Hindlimb muscle (tissue), 1 donor: ENCODE data around the gene CGB7. TPM values are rescaled to one million over a fixed set of nuclear protein-coding genes. Genes with fewer than 3 reads are reported as not detected.
"Not testable (repeated sequence)": the region's sequence is repeated elsewhere in the genome, so short reads cannot be mapped to it uniquely, and the experiment has no call there.

Experiments used
- DNase-seq: peaks from one replicate; pipeline ENCODE4 v3.0.0-alpha.2; 2013
- polyA plus RNA-seq: library from polyadenylated mRNA; unstranded; fragments of 120-200 nt; gene quantifications from one replicate; pipeline ENCODE4 v1.2.1, GENCODE V29; 2013; ENCODE audit not compliant: insufficient read length

The CGB7 gene
- polyA plus RNA-seq: 2.3 TPM

DNA sequence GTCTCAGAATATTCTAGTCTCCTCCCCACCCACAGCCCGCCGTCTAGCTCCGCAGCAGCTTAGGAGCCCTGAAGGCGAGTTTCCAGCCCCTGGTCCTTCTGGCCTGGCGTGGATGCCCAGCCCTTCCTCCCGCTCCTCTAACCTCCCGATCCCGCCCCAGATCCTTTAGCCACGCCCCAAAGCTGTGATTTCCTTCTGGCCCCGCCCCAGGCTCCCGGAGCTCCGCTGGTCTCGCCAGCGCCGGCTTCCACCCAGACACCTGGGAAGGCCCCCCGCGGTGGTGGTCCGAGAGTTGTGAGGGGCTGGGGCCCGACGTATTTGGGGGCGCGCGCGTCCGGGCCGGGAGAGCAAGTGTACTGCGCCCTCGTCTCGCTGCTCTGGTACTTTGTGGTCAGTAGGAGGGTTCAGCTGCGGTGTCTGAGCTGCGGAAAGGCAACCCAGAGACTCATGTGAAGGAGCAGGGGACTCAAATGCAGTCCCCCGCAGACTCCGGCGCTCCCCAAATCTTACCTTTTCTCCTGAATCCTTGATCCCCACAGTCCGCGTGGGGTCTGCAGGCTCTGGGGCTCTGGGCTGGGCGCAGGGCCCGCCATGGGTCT, at the start of gene CGB7:
TSS of gene CGB7 (minus strand) at position 114 of the 599 bp plus-strand sequence. CDS start 2,374 bp downstream, outside the sequence.
- DNase-seq: no peak

DNA sequence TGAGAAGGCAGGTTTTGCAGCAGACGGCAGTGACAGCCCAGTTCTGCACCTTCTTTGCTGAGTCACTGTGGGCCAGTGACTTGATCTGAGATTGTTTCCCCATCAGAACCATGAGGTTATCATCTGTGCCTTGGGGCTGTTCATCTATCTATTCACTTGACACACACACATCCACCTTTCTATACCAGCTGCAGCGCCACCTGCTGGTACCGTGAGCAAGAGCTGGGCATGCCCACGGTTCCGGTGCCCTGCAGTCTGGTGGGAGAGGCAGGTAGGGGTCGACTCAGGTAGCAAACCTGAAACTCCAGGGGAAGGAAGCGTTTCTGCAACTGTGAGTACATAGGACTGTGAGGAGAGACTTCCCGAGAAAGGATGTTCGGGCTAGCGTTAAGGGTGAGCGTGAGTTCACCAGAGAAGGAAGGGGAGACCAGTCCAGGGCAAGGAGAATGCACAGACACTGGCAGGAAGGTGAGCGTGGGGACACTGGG, 49.1 kb upstream of the CGB7 start:
- no peak for DNase-seq

DNA sequence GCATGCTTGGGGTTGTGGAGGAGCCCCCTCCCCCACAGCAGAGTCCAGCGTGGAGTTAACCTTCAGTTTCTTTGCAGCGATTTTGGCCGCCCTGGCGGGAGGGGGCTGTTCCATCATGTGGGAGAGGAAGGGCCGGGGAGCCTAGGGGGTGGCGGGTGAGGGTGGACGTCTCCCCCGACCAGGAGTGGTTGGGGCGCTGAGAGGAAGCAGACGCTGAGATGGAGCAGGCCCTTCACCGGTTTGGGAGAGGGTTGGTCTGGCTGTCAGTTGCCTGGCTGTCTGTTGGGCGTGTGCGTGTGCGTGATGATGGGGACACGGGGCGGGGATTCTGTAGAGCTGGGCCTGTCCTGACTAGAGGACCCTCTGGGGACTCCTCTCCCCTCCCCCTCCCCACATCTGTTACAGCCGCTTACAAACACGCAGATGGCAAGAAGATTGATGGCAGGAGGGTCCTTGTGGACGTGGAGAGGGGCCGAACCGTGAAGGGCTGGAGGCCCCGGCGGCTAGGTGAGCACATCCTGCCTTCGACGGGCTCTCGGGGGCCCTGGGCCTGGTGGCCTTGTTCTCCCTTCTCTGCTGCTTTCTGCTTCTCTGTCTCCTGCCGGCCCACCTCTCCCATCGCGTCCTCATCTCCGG, 46.8 kb upstream of the CGB7 start:
- DNase-seq: peak; percentile 67

DNA sequence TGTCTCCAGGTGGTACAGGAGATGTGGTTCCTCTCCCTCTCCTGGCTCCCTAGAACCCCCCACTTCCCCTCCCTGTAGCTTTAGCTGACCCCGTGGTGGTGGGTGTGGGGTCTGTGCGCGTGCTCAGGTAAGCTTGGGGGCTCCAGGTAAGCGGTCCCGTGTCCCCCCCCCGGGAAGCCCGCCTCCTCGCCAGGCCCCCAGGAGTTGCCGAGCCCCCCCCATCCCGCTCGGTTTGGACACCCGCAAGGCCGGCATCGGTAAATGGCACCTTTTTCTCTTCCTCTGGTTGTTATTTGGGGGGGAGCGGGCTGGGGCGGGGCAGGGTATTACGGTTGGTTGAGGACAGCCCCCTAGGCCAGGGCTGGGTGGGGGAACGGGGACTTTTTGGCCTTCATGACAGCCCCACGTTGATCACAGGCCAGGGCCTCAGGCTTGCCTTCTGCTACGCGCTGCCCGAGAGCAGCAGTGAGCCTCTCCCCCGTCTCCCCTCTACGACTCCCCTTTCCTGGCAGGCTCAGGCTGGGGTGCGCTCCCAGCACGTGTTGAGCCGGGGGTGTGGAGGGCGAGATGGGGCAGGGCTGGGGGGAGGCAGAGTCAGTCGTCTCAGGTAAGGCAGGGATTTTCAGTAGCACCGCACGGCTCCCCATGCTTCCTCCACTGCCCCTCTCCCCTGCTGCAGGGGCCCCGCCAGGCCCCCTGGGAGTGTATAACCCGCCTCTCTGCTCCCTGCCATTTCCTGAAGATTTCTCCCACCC, 46.0 kb upstream of the CGB7 start:
- DNase-seq: no peak

DNA sequence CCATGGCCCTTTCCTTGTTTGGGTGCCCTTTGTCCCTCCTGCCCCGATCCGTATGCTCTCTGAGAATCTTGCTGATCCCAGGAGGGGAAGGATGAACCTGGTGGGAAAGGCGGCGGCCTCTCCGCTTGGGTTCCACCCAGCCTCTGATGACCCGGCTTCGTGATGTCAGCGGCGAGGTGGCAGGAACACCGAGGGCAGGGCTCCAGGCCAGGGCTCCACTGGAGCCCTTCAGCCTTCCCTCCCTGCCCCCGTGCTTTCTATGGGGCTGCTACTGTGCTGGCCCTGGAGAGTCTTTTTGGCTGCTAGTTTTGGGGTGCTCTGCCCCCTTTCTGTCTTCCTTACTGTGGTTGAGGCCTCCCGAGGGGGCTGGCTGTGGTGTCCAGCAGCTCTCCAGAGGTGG, 44.8 kb upstream of the CGB7 start:
- no peak for DNase-seq

DNA sequence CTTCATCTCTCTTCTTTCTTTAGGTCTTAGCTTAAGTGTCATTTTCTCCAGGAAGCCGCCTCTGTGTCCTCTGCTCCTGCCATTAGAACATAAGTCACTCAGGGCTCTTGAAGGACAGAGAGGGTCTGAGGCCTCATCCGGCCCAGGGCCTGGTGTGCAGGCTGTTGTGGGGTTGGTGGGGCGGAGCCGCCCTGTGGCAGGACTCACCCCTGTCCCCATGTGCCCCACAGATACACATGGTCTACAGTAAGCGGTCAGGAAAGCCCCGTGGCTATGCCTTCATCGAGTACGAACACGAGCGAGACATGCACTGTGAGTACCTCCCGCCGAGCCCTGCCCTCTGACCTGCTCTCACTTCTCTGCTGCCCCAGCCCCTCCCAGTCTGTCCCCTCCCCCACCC, 43.6 kb upstream of the CGB7 start:
- DNase-seq: no peak

DNA sequence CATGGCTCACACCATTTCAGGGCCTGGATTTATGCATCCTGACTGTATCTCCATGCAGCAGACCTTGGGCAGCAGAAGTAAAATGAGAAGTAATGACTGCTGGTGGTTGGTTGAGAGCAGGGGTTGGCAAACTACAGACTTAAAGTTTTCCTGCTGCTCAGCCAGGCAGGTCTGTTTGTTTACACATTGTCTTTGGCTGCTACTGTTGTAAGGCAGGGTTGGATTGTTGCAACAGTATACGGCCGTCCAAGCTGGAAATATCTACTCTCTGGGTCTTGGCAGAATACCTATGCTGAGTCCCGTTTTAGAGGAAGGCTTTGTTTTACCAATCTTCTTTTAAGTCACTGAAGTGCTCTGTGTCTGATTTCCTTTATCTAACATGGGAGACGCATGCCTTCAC, 41.2 kb upstream of the CGB7 start:
- DNase-seq: no peak

DNA sequence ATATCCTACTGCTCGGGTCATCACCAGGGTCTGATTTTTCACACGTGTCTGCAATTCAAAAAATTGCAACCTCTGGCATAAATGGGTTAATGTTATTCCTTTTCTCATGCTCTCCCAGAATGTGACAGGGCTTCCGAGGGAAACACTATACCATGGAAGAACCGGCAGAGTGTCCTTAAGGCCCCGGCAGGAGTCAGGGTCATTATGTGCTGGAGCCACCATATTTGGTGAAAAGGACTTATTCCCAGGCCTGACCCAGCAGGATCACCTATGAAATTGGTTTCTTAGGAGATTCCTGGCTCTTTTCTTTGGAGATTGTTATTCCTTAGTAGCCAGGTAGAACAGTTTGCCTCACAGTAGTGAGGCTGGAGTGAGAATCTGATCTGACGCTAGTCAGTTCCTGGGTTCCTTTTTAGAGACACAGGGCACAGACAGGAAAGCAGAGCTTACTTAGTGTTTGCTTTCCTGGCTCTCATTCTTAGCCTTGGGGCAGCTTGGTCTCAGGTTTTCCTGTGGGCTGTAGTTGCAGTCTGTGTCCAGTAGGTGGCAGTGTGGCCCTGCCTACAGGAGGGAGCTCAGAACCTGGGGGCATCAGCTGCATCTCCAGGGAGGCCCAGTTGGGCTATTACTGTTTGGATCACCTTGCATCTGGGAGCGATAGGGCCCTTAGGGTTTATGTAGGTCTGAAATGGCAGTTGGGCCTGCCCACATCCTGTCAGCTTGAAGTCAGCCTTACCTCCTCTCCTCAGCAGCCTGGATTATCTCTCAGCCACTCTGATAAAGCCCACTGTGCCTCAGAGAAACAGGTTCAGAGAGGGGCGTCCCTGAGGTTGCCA, 40.1 kb upstream of the CGB7 start:
- peak; percentile 69 for DNase-seq

DNA sequence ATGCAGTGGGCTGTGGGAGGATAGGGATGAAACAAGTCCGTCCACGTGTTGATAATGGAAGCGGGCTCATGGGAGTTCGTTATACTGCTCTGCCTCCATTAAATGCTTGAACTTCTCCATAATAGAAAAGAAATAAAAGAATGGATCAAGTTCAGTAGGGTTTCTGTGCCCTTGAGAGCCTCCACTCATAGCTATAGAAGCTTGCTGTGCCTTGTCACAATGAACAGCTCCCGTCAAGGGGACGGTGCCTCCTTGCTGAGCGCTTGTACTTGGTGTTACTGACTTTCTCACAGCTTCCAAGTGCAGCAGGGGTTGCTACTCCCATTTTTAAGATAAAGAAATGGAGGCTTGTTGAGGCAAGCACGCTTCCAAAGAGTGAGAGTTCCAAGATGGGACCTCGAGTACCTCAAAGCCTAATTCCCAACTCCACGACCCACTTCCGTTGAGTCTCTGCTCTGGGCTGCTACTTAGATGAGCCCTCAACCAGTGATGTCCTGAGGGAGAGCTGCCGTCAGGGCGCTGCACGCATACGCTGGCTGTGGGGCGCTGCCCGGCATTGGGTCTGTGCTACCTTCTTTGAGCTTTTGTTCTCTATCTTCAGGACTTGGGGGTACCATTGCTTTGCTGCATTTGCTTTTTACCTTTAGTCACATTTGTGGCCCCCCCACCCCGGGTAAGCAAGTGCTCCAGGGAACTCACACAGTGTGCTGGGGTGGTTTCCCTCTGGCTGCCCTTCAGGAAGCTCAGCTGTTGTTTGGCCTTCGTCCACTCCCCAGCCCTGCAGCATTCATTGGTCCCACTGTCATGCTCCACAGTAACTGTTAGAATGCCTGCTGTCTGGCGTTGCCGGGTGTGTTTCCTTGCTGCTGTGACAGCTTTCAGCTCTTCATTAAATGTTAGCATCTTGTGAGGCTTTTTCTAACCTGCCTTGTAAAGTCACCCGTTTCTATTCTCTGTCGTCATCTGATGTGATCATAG, 37.2 kb upstream of the CGB7 start:
- no peak for DNase-seq

DNA sequence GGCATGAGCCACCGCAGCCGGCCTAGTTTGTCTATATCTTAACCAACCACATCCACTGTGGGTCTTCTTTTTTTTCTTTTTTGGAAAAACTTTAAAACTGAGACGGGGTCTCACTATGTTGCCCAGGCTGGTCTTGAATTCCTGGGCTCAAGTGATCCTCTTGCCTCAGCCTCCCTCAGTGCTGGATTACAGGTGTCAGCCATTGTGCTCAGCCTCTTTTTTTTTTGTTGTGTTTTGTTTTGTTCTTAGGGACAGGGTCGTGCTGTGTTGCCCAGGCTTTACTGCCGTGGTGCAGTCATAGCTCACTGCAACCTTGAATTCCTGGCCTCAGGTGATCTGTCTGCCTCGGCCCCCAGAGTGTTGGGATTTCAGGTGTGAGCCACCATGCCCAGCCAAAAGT, 35.1 kb upstream of the CGB7 start:
- DNase-seq: no peak

DNA sequence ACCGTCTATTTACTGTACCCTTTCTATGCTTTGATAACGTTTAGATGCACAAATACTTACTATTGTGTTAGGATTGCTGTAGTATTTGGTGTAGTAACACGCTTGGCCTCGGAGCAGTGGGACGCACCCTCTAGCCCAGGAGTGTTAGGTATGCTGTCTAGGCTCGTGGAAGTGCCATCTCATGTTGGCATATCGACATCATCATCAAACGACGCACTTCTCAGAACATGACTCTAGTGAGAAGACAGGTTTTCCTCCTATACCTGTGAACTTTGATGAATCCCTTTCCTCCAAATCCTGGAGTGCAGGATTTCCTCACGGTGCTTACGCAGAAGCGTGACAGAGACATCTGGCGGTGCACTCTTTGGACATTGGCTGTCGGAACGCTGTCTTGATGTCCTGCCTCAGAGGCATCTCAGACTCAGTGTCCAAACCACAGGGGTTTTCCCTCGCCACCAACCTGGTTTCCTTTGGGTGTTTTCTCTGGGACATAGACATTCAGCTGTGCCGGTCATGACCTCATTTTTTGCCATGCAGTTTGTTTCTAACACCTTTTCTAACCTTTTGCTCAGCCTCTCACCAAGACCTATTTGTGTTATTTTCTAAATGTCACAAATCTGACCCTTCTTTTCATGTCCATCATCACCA, 34.0 kb upstream of the CGB7 start:
- no peak for DNase-seq

DNA sequence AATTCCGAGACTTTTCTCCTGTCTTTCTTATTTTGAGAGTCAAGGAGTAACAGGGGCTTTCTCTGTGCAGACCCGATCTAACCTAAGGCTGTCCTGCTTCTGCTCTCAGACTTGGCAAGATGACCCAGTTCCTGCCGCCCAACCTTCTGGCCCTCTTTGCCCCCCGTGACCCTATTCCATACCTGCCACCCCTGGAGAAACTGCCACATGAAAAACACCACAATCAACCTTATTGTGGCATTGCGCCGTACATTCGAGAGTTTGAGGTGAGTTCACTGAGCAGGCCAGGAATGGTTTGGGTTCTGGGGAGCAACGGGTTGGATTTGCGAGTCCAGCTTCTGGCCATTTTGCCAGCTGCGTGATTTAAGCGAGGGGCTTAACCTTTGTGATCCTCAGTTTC, 28.7 kb upstream of the CGB7 start:
- DNase-seq: no peak

DNA sequence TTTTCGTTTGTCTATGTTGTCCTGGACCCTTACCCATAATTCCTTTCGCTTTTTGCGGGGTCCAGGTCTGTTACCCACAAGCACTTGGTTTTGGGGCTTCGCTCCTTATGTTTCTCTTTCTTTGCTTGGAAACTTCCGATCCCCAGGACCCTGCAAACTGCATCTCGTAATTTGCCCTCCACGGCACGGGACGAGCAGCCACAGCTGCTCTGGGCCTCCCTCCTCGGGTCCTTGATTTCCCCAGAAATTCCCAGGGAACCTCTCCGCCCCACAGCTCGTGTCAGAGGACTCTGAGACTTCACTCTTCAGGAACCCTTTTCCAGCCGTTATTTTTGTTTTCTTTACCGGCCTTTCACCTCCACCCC, 28.3 kb upstream of the CGB7 start:
- DNase-seq: no peak

DNA sequence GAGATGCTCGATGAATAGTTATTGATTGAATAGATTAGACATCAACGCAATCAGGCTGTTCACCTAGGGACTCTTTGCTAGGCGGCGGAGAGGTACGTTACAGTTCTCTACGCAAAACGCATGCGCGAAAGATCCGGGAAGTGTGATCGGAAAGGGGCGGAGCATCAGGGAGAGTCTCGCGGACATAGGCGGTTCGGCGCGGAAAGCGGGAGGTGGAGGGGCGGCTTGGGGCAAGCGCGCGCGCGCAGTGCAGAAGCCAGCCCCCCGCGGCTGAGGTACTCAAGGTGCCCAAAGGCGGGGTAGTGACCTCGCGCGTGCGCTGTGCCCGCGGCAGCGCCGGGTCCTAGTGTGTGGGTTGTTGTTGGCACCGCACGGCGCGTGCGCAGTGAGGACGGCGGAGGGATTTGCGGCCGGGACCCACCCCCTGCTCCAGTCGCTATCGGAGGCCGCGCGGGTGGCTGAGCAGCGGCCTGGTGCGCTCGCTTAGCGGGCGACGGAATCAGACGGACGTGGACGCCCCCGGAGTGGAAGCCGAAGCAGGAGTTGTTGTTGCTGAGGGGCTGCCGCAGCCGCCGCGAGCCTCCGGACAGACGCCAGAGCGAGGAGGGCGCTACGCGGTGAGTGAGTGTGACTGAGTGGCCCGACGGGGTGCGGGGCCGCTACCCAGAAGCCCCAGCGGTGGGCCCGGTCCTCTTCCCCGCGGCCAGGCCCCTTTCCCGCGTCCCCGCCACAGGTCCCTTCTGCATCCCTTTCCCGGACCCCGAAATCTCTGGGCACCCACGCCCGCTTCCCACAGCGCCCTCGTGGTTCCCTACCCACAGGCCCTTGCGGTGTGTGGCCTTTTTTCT, 27.7 kb upstream of the CGB7 start, which contains the start of gene SNRNP70:
TSS of gene SNRNP70 (plus strand) at position 432 of the 848 bp plus-strand sequence. CDS start 964 bp downstream, outside the sequence.
- DNase-seq: peak; percentile 100

DNA sequence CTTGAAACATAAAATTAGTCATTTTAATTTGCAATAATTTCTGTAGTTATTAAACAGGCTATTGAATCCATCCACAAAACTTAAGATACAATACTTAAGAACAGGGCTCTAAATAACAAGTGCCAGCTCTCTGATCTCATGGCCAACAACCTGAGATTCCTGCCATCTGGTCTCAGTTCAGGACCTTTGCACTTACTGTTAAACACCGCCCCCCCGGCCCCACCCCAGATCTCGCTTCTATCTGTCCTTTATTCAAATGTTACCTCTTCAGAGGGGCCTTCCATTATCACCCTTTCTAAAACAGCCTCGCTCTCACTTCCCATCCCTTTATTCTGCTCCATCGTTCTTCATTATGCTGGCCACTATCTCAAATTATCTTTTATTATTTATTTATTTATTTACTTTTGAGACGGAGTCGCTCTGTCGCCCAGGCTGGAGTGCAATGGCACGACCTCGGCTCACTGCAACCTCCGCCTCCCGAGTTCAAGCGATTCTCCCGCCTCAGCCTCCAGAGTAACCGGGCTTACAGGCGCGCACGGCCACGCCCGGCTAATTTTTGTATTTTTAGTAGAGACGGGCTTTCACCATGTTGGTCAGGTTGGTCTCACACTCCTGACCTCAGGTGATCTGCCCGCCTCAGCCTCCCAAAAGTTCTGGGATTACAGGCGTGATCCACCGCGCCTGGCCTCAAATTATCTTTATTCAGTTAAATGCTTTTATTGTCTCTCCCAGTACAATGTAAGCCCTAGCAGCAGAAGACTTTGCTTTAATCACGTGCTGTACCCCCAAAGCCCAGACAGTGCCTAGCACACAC, 26.9 kb upstream of the CGB7 start:
- no peak for DNase-seq

DNA sequence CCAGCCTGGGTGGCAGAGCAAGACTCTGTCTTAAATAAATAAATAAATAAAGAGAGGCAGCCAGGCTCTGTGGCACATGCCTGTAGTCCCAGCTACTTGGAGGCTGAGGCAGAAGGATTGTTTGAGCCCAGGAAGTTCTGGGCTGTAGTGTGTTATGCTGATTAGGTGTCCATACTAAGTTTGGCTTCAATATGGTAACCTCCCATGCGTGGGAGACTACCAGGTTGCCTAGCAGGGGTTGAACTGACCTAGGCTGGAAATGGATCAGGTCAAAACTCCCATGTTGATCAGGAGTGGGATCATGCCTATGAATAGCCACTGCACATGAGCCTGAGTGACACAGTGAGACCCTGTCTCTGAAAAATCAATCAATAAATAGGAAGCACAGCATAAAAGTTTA, 23.7 kb upstream of the CGB7 start:
- no peak for DNase-seq

DNA sequence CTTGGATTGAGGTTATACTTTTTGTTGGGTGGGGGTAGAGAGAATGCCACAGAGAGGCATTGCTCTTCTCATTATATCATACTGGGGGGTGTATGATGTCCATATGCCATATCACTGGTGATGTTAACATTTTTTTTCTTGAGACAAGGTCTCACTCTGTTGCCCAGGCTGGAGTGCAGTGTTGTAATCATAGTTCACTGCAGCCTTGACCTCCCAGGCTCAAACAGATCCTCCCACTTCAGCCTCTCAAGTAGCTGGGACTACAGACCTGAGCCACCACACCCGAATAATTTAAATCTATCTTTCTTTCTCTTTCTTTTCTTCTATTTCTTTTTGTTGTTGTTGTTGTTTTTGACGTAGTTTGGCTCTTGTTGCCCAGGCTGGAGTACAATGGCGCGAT, 22.8 kb upstream of the CGB7 start:
- DNase-seq: no peak

DNA sequence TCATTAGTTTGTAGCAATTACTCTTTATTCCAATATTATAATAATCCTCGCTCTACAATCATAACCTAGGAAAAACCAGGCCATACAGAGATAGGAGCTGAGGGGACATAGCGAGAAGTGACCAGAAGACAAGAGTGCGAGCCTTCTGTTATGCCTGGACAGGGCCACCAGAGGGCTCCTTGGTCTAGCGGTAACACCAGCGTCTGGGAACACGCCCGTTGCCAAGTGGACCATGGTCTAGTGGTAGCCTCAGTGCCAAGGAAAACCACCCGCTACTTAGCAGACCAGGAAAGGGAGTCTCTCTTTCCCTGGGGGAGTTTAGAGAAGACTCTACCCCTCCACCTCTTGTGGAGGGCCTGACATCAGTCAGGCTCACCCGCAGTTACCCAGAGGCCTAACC, 17.3 kb upstream of the CGB7 start:
- not testable (repeated sequence) for DNase-seq
